Left lobe of liver (tissue), 2 donors: ENCODE measurements around the gene AKT3. TPM values are rescaled to one million over a fixed set of nuclear protein-coding genes. Genes with fewer than 3 reads are reported as not detected.

ENCODE experiments used
- ATAC-seq: fragments of 200-7000 bp; cut with Tn5 transposase; one replicate; pipeline ENCODE4 v1.9.1; 2020; ENCODE audit warnings: mild to moderate bottlenecking, moderate library complexity
- DNase-seq: peaks from one replicate; pipeline ENCODE4 v3.0.0-alpha.2; 2020; ENCODE audit warnings: low spot score
- total RNA-seq: library from RNA; stranded (reverse); gene quantifications from one replicate; pipeline ENCODE4 v1.2.1, GENCODE V29; 2021
- donor health status: DM: no; HTN: no; CAD: no; lungs with moderate emphysema.
- donor health status: DM: no; HTN: yes; CAD: no.

Gene AKT3
- total RNA-seq, 1 donor from 2014 or later, result 7.5 TPM

GRCh38 chr1:243529512-243529911 is 320.5 kb downstream of the AKT3 start:
- DNase-seq (no peak), ATAC-seq (no peak)

DNA sequence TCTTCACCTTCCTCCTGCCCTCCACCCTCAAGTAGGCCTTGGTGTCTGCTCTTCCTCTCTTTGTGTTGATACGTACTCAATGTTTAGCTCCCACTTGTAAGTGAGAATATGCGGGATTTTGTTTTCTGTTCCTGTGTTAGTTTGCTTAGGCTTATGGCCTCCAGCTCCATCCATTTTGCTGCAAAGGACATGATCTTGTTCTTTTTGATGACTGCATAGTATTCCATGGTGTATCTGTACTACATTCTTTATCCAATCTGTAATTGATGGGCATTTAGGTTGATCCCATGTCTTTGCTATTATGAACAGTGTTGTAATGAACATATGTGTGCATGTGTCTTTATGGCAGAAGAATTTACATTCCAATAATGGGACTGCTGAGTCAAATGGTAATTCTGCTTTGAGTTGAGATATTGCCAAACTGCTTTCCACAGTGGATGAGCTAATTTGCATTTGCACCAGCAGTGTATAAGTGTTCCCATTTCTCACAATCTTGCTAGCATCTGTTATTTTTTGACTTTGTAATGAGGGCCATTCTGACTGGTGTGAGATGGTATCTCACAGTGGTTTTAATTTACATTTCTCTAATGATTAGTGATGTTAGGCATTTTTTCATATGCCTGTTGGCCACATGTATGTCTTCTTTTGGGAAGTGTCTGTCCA is 321.5 kb downstream of the AKT3 start:
- ATAC-seq (no peak), DNase-seq (no peak)

GRCh38 chr1:243526180-243526579 is 323.9 kb downstream of the AKT3 start:
- ATAC-seq (no peak), DNase-seq (no peak)

GRCh38 chr1:243525085-243525487 is 325.0 kb downstream of the AKT3 start:
- no peak for ATAC-seq
- no peak for DNase-seq

DNA sequence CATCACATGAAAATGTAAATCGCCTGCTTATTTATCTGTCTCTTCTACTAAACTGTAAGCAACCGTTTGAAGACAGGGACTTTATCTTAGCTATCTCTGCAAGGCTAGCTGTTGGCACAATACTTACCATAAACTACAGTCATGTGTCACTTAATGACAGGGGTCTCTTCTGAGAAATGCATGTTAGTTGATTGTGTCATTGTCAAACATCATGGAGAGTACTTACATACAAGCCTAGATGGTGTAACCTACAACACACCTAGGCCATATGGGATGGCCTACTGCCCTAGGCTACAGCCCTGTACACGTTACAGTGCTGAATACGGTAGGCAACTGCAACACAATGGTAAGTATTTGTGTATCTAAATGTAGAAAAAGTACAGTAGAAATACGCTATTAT is 326.3 kb downstream of the AKT3 start:
- ATAC-seq (no peak), DNase-seq (no peak)

GRCh38 chr1:243520831-243521230 is 329.2 kb downstream of the AKT3 start:
- no peak for DNase-seq
- ATAC-seq, result no peak

DNA sequence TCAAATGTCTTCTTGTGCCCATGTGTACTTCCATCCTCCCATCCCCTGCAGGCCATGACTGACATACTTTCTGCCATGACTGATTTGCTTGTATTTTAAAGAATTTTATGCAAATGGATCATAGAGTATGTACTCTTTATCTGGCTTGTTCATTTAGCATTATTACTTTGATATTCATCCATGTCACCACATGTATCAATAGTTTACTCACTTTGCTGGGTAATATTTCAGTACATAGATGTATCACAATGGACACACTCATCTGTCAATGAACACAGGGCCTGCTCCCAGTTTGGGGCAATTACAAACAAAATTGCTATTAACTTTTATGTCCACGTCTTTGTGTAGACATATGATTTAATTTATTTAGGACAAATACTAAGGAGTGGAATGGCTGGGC is 335.1 kb downstream of the AKT3 start:
- ATAC-seq (no peak), DNase-seq (no peak)

- DNase-seq (no peak), ATAC-seq (no peak)
Measured at GRCh38 chr1:243513726-243514491, 336.1 kb downstream of the AKT3 start.

GRCh38 chr1:243510928-243511327 is 339.1 kb downstream of the AKT3 start:
- ATAC-seq (peak; percentile 76), DNase-seq (no peak)

DNA sequence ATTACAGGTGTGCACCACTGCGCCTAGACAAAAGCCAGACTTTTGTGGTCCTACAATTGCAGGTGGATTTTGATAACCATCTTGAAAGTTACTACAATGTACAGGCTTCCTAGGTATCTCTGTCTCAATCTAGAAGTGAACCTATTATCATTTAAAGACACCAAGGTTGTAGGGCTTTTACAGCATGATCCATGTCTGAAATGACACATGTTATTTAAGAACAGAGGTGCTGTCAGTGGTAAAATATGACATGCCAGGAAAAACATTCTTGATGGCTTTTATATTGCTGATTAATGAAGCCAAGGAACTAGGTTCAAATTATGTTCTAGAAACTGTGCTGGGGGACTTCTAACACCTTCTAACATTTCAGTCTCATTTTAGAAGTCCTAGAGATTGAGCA is 341.1 kb downstream of the AKT3 start:
- ATAC-seq (no peak), DNase-seq (no peak)

- ATAC-seq, result no peak
Measured at GRCh38 chr1:243508303-243508713, 341.7 kb downstream of the AKT3 start.

DNA sequence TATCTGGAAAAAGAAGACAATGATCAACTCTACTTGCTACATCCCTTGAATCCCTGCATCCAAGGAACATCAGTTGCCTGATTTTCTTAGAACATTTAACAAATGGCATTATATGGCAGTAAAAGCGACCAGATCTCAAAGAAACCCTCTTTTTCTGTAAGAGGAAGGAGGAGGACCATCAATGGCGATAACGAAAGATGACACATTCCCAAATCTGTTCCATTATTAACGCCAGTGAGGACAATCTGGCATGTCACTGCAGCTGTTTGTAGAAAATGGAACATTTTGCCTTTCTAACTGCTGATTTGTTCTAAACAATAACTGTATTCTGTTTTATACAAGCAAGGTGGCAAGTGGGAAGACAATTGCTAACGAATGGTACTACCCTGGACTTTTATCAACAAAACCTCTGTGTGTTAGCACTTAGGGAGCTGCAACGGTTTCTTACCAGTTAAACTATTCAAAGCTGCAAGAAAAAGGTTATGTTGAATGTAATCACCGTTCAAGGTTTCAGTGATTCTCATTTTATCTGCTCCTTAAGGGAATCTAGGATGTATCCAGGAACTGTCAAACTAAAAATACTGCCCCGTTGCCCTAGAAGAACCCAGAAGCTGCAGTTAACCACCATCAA is 342.3 kb downstream of the AKT3 start:
- ATAC-seq (no peak), DNase-seq (no peak)

More at GRCh38 chr1:243508303-243508713, 341.7 kb downstream of the AKT3 start:
- DNase-seq, result no peak

DNA sequence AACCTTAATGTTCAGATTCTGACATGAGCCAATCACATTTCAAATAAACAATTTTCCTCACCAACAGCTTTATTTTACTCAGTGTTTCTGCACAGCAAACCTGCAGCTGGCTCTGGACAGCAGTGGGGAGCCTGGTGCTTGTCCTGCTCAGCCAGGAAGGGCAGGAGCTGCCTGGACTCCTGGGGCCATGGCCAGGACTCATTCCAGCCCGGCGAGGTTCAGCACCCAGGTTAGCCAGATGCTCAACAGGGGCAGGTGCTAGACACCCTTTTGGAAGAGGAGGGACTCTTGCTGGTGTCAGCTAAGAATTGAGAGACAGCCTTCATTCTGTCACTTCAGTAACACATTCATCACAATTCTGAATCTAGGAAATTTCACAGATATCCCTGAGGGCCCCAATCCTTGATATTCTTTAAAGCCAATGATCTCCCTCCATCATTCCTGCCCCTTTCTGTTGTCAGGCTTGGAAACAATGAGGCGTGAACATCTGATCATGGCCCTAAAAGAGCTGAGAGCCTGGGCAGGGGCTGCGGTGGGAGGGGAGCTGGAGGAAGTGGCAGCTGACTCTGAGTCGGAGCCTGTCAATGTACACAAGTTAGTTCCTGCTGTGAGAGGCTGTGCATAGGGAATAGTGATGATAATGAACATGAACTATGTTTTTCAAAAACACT is 342.9 kb downstream of the AKT3 start:
- ATAC-seq (no peak), DNase-seq (no peak)

DNA sequence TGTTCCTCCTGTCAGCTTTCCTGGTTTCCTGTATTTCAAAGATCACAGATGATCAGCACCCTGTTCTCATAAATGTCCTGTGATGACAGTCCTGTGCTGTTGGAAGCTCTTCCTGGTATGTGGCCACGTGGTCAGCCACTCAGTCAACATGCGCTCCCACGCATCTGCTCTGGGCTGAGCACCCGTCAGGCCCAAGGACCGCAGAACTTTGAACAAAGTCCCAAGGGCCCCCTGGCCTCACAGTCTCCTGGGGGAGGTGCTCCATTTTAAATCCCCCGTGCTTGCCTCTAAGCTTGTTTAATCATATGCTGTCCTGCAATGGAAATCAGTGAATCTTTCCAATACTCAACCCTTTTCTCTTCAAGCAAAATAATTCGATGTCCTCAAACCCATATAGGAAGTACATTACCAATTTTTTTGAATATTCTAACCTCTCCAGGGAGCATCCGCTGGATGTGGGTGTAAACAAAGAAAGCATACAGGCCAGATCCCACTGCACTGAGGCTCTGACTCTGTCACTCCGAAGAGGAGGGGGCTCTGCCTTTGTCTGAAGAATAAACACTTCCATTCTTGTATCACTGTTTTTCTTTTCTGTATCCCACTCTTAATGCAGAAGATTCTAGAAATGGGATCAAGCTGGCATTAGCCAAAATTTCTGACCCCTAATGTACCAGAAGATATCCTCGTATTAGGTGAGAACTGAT is 343.9 kb downstream of the AKT3 start:
- peak; percentile 93 for ATAC-seq
- DNase-seq, result peak; percentile 91

GRCh38 chr1:243503155-243503554 is 346.9 kb downstream of the AKT3 start:
- no peak for ATAC-seq

GRCh38 chr1:243501002-243501401 is 349.0 kb downstream of the AKT3 start:
- DNase-seq (no peak), ATAC-seq (no peak)

More at GRCh38 chr1:243503155-243503554, 346.9 kb downstream of the AKT3 start:
- DNase-seq, result no peak

- DNase-seq (no peak), ATAC-seq (no peak)
Measured at GRCh38 chr1:243500512-243500911, 349.5 kb downstream of the AKT3 start.

DNA sequence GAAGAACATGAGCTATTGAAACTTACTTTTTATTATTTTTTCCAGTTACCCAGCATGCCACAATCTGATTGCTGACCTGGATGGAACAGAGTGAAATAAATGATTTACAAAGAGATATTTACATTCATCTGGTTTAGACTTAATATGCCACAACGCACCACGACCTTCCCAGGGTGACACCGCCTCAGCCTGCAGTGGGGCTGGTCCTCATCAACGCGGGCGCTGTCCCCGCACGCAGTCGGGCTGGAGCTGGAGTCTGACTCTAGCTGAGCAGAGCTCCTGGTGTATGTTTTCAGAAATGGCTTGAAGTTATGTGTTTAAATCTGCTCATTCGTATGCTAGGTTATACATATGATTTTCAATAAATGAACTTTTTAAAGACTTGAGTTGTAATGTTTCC is 350.3 kb downstream of the AKT3 start:
- DNase-seq, result no peak
- no peak for ATAC-seq

GRCh38 chr1:243499248-243499647 is 350.8 kb downstream of the AKT3 start:
- DNase-seq (no peak), ATAC-seq (peak; percentile 37)

DNA sequence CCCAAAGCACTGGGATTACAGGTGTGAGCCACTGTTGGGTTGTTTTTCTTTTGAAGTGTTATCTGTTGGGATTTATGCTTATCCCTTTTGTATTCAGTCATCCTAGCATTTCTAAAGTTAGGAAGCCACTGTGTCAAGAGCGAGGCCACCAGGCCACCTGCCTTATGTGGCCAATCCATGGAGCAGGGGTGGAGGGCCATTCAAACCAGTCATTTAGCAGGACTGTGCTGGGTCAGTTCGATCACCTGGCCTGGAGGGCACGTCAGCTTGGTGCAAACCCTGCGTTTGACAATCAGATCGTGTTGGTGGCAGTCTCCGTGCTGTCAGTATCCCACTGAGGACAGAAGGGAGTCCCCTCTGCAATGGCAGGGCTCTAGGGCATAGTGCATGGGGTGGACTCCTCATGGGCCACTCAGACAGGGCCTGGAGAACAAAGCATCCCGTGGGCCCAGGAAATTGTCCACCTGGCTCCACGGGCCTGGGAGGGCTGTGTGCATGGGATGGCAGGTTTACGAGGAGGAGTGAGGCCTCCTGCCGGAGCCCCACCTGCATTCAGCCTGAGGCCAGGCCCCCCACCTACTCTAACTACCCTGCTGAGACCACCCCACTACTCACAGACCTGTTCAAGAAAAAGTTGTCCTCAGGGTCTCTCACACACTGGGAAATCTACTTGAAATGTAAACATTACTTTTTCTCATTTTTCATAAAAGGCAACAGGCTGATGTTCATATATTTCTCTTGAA is 351.9 kb downstream of the AKT3 start:
- DNase-seq (no peak), ATAC-seq (no peak)
